GM12865 (cell line): ENCODE data around the gene SYN1.

ENCODE experiments used
- DNase-seq: peaks from one replicate; pipeline ENCODE4 v3.0.0; 2010; ENCODE audit warnings: low read depth
- H3K4me3 ChIP-seq: 2 replicates; pipeline ENCODE4 v1.5.1; 2011; ENCODE audit warnings: mild to moderate bottlenecking, low read depth, low read length, control low read depth
- TF ChIP-seq, protein P1 (sequence below): IDR thresholded peaks from 2 replicates; pipeline ENCODE4 v1.5.1; 2011; ENCODE audit warnings: low read length, control low read depth, low read depth, inconsistent platforms; ENCODE audit not compliant: insufficient read depth; ENCODE audit errors: missing control alignments

The SYN1 gene

DNA sequence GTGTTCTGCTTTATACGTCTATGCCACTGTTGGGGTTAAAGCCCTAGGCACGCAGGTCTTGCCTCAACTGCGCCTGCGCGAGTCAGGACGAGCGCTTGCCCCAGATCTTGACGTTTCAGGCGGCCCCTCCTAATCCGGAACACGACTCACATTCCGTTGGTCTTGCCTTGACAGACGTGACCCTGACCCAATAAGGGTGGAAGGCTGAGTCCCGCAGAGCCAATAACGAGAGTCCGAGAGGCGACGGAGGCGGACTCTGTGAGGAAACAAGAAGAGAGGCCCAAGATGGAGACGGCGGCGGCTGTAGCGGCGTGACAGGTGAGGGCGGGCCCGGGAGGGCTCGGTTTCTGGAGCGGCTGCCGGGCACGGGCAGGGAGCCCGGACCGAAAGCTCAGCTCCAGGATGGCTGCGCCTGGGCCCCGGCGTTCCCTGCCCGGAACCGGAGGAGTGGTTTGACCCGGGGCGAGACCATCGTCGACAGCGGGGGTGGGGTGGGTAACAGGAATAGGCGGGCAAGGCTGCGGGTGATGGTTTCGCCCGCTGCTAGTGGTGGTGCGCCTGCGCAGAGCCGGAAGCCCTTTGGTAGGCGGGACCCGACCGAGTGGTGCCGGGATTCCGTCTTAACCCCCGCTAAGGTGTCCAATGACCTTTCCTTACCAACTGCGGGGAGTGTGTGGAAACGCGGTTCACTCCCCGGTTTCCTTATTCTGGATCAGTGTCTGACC is 58.6 kb downstream of the SYN1 start, which contains the start of gene ARAF:
Gene ARAF, plus strand, starts transcription at position 272 of the 725 bp plus-strand sequence. CDS start 1,763 bp downstream, outside the sequence.
- peak within 1 kb of the TSS; percentile 90 for H3K4me3 ChIP-seq
- peak; percentile 99 for DNase-seq
- TF ChIP-seq, protein P1, sequence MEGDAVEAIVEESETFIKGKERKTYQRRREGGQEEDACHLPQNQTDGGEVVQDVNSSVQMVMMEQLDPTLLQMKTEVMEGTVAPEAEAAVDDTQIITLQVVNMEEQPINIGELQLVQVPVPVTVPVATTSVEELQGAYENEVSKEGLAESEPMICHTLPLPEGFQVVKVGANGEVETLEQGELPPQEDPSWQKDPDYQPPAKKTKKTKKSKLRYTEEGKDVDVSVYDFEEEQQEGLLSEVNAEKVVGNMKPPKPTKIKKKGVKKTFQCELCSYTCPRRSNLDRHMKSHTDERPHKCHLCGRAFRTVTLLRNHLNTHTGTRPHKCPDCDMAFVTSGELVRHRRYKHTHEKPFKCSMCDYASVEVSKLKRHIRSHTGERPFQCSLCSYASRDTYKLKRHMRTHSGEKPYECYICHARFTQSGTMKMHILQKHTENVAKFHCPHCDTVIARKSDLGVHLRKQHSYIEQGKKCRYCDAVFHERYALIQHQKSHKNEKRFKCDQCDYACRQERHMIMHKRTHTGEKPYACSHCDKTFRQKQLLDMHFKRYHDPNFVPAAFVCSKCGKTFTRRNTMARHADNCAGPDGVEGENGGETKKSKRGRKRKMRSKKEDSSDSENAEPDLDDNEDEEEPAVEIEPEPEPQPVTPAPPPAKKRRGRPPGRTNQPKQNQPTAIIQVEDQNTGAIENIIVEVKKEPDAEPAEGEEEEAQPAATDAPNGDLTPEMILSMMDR = no peak

- TF ChIP-seq, protein P1 = no peak
- peak overlapping the region; percentile 55 for H3K4me3 ChIP-seq
- no peak for DNase-seq
Measured at GRCh38 chrX:47560179-47560933, 59.3 kb downstream of the SYN1 start.

GRCh38 chrX:47558436-47558835 is 61.2 kb downstream of the SYN1 start:
- H3K4me3 ChIP-seq = no peak overlapping the region
- no peak for DNase-seq
- TF ChIP-seq, protein P1 = no peak

GRCh38 chrX:47556045-47556623 is 63.5 kb downstream of the SYN1 start:
- TF ChIP-seq, protein P1 = no peak
- peak; percentile 29 for DNase-seq
- no peak overlapping the region for H3K4me3 ChIP-seq

GRCh38 chrX:47543496-47543895 is 76.2 kb downstream of the SYN1 start:
- DNase-seq = no peak
- TF ChIP-seq, protein P1 = no peak

DNA sequence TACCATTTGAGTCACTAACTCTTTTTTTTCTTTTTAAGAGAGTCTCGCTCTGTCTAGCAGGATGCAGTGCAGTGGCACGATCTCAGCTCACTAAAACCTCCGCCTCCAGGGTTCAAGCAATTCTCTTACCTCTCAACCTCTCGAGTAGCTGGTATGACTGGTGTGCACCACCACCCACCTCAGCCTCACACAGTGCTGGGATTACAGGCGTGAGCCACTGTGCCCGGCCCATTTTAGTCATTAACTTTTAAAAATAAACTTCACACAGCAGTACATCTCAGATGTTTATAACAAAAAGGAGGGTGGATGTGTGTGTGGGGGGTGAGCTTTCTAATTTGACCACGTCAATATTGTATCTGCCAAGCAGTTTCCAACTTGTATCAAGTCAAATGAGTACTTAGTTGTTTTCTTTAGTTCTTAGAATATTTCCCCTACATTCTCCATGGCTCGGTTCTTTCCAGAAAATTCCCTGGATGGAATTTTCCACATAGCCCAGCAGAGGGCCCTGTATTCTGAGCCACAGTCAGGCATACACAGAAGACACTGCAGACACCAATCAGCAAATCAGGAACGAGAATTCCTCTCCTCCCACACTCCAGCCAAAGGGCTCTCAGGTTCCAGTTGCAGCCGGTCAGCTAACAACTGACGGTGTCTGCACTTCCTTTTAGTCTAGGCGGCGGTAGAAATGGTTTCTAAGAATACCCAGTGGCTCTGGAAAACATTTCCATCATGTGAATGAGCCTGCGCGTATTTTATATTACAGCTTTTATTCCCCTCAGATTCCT is 78.7 kb downstream of the SYN1 start:
- TF ChIP-seq, protein P1 = peak; percentile 4
- peak; percentile 18 for DNase-seq
- H3K4me3 ChIP-seq = no peak overlapping the region

More at GRCh38 chrX:47543496-47543895, 76.2 kb downstream of the SYN1 start:
- no peak overlapping the region for H3K4me3 ChIP-seq
